Measurements from ENCODE around the gene USO1.

- no peak for TF ChIP-seq CTCF (conservative IDR thresholded peaks at IDR 0.05; ENCODE audit: low read depth in 2 of 2)
- TF ChIP-seq POLR2AphosphoS5 (IDR thresholded peaks at IDR 0.05; ENCODE audit: low read depth), result no peak
These were observed 18.1 kb downstream of the USO1 start for GRCh38 chr4:75742451-75742850.

Measured in GM23338 (cell line).